ENCODE data around the gene OR4E2. TPM values are rescaled to one million over a fixed set of nuclear protein-coding genes. Genes with fewer than 3 reads are reported as not detected.

The OR4E2 gene
- total RNA-seq, 4 donors from 2014 or later = not detected

DNA sequence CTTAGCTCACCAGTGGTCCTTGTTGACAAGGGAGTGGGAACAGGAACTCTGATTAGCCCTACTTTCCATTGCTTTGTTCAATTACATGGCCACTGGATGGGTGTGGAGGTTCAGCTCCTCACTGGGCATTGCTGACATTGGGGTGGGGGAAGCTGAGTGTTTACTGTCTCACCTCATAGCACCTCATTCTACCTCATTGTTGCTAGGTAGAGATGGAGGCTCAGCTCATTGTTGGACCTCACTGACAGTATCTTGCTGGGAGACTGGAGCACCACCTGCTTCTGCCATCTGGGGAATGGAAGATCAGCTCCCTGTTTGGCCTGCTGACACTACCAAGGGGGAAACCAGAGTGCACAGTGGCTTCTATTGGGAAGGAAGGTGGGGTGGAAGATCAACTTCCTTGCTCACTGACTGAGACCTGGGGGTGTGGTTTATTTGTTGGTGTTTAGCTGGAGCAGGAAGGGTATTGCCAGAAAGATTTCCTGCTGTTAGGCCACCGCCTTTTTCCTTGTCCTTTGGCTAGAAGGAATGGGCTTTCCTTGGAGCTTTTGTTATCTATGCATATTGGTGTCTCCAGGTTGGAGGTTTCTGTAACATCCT is 1.3 kb upstream of the OR4E2 start:
- no peak overlapping the region for H3K4me3 ChIP-seq
- H3K9me3 ChIP-seq = no peaks in the 10 kb centered on the region
- no peak for DNase-seq (ENCODE audit: low spot score in 2 of 2)
- WGBS, 2 donors = 44 to 60% methylated on average over 1 of the region's 1 CpG
- TF ChIP-seq CTCF (IDR thresholded peaks at IDR 0.05) (no peak), POLR2A (IDR thresholded peaks at IDR 0.05) (no peak), EP300 (IDR thresholded peaks at IDR 0.05) (no peak)
- H3K36me3 ChIP-seq = no peaks in the 10 kb centered on the region
- no peaks in the 10 kb centered on the region for H3K4me1 ChIP-seq
- H3K27me3 ChIP-seq = no peaks in the 10 kb centered on the region
- no peak overlapping the region for H3K27ac ChIP-seq

DNA sequence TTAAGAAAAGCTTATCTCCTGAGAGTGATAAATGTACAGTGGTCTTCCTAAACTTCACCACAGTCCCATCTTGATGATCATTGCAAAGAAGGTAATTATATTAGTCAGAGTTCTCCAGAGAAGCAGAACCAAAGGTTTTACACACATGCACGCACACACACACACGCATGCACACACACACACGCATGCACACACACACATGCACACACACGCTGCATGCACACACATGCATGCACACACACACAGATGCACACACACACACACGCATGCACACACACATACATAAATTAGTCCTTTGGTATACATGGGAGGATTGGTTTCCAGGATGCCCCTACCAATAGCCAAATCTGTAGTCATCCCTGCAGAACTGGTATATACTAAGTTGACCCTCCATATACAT is 580 bp downstream of the OR4E2 start:
- Histone ChIP-seq H3K36me3 (no peaks in the 10 kb centered on the region), H3K27me3 (no peaks in the 10 kb centered on the region)

DNA sequence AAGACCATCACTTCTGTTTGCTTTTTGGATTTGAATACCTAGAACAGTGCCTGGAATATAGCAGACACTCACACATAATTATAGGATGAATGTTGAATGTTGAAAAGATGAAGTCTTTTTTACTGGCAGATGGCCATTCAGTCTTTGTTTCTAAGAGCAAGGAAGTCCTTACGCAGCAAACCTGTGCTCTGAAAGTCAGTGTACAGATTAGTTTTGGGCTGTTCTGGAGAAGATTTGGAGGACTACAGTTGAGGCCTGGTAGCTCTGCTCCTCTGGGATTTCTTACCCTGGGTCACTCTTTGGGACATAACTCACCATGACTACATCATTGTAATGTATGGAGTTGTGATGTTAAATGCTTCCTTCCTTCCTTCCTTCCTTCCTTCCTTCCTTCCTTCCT is 3.3 kb downstream of the OR4E2 start:
- no peaks in the 10 kb centered on the region for H3K9me3 ChIP-seq
- H3K27me3 ChIP-seq = no peaks in the 10 kb centered on the region
- no peak for DNase-seq (ENCODE audit: low spot score in 2 of 2)
- H3K36me3 ChIP-seq = no peaks in the 10 kb centered on the region
- no peak overlapping the region for H3K27ac ChIP-seq
- no peaks in the 10 kb centered on the region for H3K4me1 ChIP-seq
- no peak overlapping the region for H3K4me3 ChIP-seq
- no peak for TF ChIP-seq POLR2A (IDR thresholded peaks at IDR 0.05)
- no peak for TF ChIP-seq EP300 (IDR thresholded peaks at IDR 0.05)
- TF ChIP-seq CTCF (IDR thresholded peaks at IDR 0.05) = no peak
- 88 to 97% methylated on average over 1 of the region's 1 CpG for WGBS, 2 donors

More for the DNA sequence above, 580 bp downstream of the OR4E2 start:
- Histone ChIP-seq H3K4me3 (no peak overlapping the region), H3K27ac (no peak overlapping the region), H3K4me1 (no peaks in the 10 kb centered on the region), H3K9me3 (no peaks in the 10 kb centered on the region)
- DNase-seq (ENCODE audit: low spot score in 2 of 2) = no peak
- WGBS, 2 donors = 89 to 93% methylated on average over 5 of the region's 5 CpGs
- TF ChIP-seq POLR2A (IDR thresholded peaks at IDR 0.05) (no peak), EP300 (IDR thresholded peaks at IDR 0.05) (no peak), CTCF (IDR thresholded peaks at IDR 0.05) (no peak)

DNA sequence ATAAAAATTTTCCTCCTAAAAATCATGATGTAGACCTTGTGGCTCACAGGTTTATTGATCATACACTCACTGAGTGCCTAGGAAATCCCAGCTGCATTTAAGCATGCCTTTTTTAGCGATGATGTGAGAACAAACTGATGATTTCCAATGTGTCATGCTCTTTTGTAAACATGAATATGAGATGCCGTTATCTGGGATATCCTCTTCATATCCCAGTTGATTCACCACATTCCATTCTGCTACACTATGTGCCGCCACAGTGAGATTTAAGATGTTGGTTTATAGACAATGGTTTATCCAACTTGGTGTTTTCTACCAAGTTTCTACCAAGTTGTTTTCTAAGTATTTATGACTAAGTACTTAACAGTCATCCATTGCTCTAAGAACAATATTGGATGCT is 14.7 kb downstream of the OR4E2 start:
- no peaks in the 10 kb centered on the region for H3K4me1 ChIP-seq
- H3K27me3 ChIP-seq = no peaks in the 10 kb centered on the region
- WGBS, 2 donors = 82 to 90% methylated on average over 3 of the region's 3 CpGs
- H3K27ac ChIP-seq = no peak overlapping the region
- no peak for DNase-seq (ENCODE audit: low spot score in 2 of 2)
- no peak for TF ChIP-seq EP300 (IDR thresholded peaks at IDR 0.05)
- no peak for TF ChIP-seq CTCF (IDR thresholded peaks at IDR 0.05)
- TF ChIP-seq POLR2A (IDR thresholded peaks at IDR 0.05) = no peak
- H3K4me3 ChIP-seq = no peak overlapping the region
- no peaks in the 10 kb centered on the region for H3K36me3 ChIP-seq
- H3K9me3 ChIP-seq = no peaks in the 10 kb centered on the region

GRCh38 chr14:21669284-21669683 is 15.6 kb downstream of the OR4E2 start:
- Histone ChIP-seq H3K4me1 (no peaks in the 10 kb centered on the region), H3K27me3 (no peaks in the 10 kb centered on the region), H3K36me3 (no peaks in the 10 kb centered on the region), H3K4me3 (no peak overlapping the region), H3K9me3 (no peaks in the 10 kb centered on the region), H3K27ac (no peak overlapping the region)
- TF ChIP-seq EP300 (IDR thresholded peaks at IDR 0.05) = no peak
- no peak for TF ChIP-seq POLR2A (IDR thresholded peaks at IDR 0.05)
- no peak for TF ChIP-seq CTCF (IDR thresholded peaks at IDR 0.05)
- DNase-seq (ENCODE audit: low spot score in 2 of 2) = no peak
